ENCODE results near the gene DGAT2. TPM values are rescaled to one million over a fixed set of nuclear protein-coding genes. Genes with fewer than 3 reads are reported as not detected.

Gene DGAT2
- total RNA-seq, 1 experiment from 2014 or later = 2.8 TPM

DNA sequence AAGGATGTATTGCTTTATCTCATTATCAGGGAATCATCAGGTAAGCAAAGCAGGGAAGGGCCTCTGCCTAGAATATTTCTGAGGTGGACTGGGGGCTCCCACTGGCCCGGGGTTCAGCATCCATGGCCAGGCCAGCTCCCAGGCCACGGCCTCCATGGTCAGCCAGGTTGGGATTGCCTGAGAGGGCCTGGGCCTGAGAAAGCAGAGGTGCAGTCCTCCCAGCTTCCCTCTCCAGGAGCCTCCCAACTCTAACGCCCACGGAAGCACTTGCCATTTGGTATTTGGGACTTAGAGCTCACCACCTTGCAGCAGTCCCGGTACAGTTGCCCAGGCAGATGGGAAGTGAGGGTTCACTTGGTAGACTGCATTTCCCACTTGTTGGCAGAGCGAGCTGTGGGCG is 12.7 kb downstream of the DGAT2 start:
- no peaks in the 10 kb centered on the region; a peak in 1 of 7 replicates for H3K36me3 Mint-ChIP-seq (ENCODE audit: insufficient read depth in 1 of 3, low read depth in 3 of 3)
- Histone ChIP-seq H2BK5ac (ENCODE audit: insufficient read length, low read length) (no peak overlapping the region), H2AFZ (ENCODE audit: low read length) (no peak overlapping the region), H4K5ac (ENCODE audit: insufficient read length, low read depth, low read length) (no peak overlapping the region), H3K56ac (ENCODE audit: insufficient read length, low read depth, low read length) (no peak overlapping the region), H2BK20ac (ENCODE audit: low read depth, low read length, poor library complexity, severe bottlenecking) (no peak overlapping the region), H3K79me2 (ENCODE audit: insufficient read depth, low read length) (no peaks in the 10 kb centered on the region), H3K23me2 (ENCODE audit: insufficient read length, low read depth, low read length, poor library complexity, severe bottlenecking) (no peaks in the 10 kb centered on the region), H4K20me1 (ENCODE audit: control insufficient read depth, insufficient read depth, insufficient read length) (no peaks in the 10 kb centered on the region), H4K91ac (ENCODE audit: insufficient read length, low read depth, low read length) (no peak overlapping the region), H3K14ac (ENCODE audit: insufficient read depth, low read length) (no peak overlapping the region; the same call in 1 of the 2 replicates), H3K4ac (ENCODE audit: low read depth, low read length) (no peak overlapping the region), H3K4me1 (ENCODE audit: insufficient read depth, low read length) (no peaks in the 10 kb centered on the region), H3K23ac (ENCODE audit: insufficient read length, low read depth, low read length) (no peak overlapping the region), H3K27me3 (ENCODE audit: insufficient read depth, low read length) (no peaks in the 10 kb centered on the region), H2AK5ac (ENCODE audit: insufficient read length, low read length) (no peak overlapping the region), H3K18ac (ENCODE audit: insufficient read length, low read depth, low read length) (no peak overlapping the region), H3K9me3 (ENCODE audit: control insufficient read depth, low read depth, low read length) (no peaks in the 10 kb centered on the region), H2BK15ac (ENCODE audit: low read depth, low read length) (no peak overlapping the region), H3K27ac (ENCODE audit: insufficient read length, low read depth, low read length) (no peak overlapping the region), H3K79me1 (ENCODE audit: insufficient read depth, low read depth, low read length, poor library complexity, severe bottlenecking) (no peaks in the 10 kb centered on the region), H3T11ph (ENCODE audit: low read length) (no peak overlapping the region), H3K9ac (ENCODE audit: extremely low read depth, insufficient read length, low read length) (no peak overlapping the region), H3K4me2 (ENCODE audit: insufficient read depth, insufficient read length, low read length) (no peak overlapping the region), H4K8ac (replicated peaks; ENCODE audit: insufficient read length, low read depth, low read length) (no peak overlapping the region), H2BK120ac (ENCODE audit: low read depth, low read length, poor library complexity, severe bottlenecking) (no peak overlapping the region), H2BK12ac (ENCODE audit: insufficient read length, low read depth, low read length) (no peak overlapping the region)
- no peak overlapping the region for H3K27ac Mint-ChIP-seq
- no peaks in the 10 kb centered on the region; a peak in 1 of 5 replicates for H3K9me3 Mint-ChIP-seq
- H3K27me3 Mint-ChIP-seq (ENCODE audit: low read depth) = peaks cover 13% of the 10 kb centered on the region
- WGBS (ENCODE audit: extremely low coverage, insufficient read length, low lambda C conversion rate) = no CpG with 5 or more reads among the region's 7 CpGs
- no peak for DNase-seq
- H3K4me1 Mint-ChIP-seq = peaks cover 0 to 4% of the 10 kb centered on the region in 2 experiments; a peak in 1 of 4 replicates
- H3K4me3 Mint-ChIP-seq = no peak overlapping the region
- TF ChIP-seq, protein P1, sequence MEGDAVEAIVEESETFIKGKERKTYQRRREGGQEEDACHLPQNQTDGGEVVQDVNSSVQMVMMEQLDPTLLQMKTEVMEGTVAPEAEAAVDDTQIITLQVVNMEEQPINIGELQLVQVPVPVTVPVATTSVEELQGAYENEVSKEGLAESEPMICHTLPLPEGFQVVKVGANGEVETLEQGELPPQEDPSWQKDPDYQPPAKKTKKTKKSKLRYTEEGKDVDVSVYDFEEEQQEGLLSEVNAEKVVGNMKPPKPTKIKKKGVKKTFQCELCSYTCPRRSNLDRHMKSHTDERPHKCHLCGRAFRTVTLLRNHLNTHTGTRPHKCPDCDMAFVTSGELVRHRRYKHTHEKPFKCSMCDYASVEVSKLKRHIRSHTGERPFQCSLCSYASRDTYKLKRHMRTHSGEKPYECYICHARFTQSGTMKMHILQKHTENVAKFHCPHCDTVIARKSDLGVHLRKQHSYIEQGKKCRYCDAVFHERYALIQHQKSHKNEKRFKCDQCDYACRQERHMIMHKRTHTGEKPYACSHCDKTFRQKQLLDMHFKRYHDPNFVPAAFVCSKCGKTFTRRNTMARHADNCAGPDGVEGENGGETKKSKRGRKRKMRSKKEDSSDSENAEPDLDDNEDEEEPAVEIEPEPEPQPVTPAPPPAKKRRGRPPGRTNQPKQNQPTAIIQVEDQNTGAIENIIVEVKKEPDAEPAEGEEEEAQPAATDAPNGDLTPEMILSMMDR (conservative IDR thresholded peaks at IDR 0.05) = no peak
